Activated CD4-positive, alpha-beta T cell treated with anti-CD3 and anti-CD28 coated beads, Interleukin-2, amount 50 U/mL, for 4 hours (primary cell): ENCODE measurements around the gene SH3PXD2A.
"Not testable (repeated sequence)": the region's sequence is repeated elsewhere in the genome, so short reads cannot be mapped to it uniquely, and the experiment has no call there.

Experiments
- DNase-seq, 2 experiments: peaks; one replicate each; pipeline ENCODE4 v3.0.0-alpha.2; 2020

Gene SH3PXD2A

GRCh38 chr10:103765168-103765567, 90.2 kb downstream of the SH3PXD2A start:
- no peak for DNase-seq

DNA sequence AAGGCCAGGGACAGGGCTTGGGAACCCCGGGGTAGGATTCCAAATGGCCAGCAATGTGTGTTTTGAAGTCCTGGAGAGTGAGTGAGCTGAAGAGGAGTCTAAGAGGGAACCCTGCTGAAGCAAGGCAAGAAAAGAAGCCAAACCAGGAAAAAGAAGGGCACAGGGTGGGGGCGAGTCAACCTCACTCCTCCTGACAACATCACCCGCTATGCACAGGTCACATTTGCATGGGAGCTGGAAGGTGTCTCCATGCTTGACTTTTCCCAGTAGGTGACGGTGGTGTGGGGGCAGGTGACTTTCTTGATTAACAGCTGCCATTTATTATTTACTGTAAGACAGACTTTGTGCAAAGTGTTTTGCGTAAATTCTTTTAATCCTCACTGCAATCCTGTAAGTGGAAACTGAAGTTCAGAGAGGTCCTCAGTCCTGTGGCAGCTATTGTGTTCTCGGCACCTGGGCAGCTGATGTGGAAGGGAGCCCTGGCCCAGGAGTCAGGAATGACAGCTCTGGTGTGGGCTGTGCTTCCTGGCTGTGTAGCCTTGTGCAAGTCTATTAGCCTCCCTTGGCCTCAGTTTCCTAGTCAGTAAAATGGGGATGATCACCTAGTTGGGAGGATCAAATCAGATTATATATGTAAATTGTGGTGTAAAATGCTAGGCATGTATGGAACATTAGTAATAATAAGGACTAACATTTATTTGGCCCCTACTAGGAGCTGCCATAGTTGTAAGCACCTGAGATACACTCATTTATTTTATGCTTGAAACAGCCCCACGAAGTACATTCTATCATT, 90.9 kb downstream of the SH3PXD2A start:
- DNase-seq: no peak

- no peak for DNase-seq
Observed at GRCh38 chr10:103763374-103764202, 91.8 kb downstream of the SH3PXD2A start.

- no peak for DNase-seq
Observed at GRCh38 chr10:103762916-103763315, 92.5 kb downstream of the SH3PXD2A start.

- DNase-seq: no peak
Observed at GRCh38 chr10:103762162-103762561, 93.2 kb downstream of the SH3PXD2A start.

- no peak for DNase-seq
Observed at GRCh38 chr10:103761075-103761920, 94.1 kb downstream of the SH3PXD2A start.

DNA sequence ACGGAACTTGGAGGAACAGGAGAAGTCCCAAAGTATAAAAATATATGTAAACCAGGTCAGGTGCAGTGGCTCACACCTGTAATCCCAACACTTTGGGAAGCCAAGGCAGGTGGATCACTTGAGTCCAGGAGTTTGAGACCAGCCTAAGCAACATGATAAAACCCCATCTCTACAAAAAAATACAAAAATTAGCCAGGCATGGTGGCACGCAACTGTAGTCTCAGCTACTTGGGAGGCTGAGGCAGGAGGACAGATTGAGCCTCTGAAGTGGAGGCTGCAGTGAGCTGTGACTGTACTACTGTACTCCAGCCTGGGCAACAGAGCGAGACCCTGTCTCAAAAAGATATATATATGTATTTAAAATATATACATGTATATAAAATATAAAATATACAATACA, 95.1 kb downstream of the SH3PXD2A start:
- DNase-seq: not testable (repeated sequence)

GRCh38 chr10:103759100-103759781, 96.1 kb downstream of the SH3PXD2A start:
- DNase-seq: no peak

- no peak for DNase-seq
Observed at GRCh38 chr10:103758294-103758681, 97.1 kb downstream of the SH3PXD2A start.

DNA sequence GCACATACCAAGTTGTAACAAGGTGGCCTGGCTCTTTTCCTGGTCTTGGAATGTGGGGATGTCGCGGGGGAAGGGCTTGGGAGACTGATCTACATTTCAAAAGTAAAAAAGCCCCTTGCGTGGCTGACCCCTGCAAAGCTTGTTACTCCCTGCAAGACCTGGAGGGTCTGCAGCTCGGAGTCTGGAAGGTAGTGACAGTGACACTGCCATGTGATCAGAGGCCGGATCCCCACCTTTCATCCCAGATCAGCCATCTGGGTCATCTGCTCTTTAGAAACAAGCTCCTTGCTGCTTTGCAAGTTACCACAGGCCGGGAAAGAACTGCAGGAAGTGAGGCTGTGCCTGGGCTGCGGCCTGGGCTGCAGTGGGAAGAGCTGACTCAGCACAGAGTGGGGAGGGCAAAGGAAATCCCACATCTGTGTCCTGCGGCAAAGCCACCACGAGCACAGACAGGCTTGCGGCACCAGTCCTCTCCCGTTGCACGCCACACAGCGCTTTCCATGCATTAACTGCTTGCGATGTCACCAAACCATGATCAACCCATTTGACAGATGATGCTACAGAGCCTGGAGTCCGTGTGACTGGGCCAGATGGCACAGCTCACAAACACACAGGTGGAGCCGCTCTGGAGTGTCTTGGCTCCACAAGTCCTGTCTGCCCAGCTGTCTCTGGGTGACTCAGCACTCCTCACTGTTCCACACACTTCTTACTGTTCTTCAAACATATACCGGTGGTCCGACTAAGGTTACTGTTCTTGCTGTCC, 97.7 kb downstream of the SH3PXD2A start:
- peak; percentile 45 to 49 for DNase-seq

DNA sequence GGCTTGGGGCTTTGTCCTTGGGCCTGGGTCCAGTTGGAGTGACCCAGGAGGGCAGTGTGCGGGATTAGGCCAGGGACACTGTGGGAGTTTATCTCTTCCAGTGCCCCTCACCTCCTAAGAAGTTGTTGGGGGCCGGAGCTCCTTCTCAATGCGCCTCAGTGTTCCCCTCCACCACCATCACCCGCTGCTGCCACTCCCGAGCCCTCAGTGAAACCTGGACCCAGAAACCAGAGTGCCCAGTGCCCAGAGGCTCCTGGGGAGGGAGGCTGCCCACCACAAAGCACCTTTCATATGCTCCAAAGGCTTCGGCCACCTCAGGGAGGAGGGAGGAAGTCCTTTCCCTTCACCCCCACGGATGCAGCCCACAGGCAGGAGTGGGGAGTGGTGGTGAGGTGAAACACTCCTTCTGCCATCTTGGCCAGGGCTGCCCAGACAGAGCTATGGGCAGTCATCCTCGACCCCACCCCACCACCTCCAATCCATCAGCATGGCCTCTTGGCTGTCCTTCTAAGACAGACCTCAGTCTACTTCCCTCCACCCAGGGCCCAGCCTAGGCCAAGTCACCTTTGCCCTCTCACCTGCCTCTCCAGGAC, 99.0 kb downstream of the SH3PXD2A start:
- DNase-seq: no peak

DNA sequence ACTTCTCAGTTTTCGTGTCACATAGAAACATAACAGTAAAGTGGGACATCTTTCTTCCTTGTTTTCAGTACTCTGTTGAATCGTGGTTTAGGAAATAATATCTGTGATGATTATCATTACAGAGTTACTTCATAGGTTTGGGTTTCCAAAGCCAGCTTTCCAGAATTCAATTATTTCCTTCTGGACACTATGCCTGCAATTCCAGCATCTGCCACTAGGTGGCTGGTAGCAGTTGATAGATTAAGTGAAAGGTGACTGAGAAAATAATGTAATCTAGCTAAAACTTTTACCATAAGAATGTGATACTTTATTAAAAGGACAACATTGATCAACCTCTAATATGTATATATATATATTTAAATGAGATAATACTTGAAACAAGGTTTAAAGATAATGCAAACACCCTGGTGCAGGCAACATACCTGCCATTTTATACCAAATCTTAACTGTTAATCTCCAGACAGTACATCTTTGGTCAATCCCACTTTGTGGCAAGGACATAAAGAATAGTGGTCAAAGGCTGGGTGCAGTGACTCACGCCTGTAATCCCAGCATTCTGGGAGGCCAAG, 102.6 kb downstream of the SH3PXD2A start:
- no peak for DNase-seq

DNA sequence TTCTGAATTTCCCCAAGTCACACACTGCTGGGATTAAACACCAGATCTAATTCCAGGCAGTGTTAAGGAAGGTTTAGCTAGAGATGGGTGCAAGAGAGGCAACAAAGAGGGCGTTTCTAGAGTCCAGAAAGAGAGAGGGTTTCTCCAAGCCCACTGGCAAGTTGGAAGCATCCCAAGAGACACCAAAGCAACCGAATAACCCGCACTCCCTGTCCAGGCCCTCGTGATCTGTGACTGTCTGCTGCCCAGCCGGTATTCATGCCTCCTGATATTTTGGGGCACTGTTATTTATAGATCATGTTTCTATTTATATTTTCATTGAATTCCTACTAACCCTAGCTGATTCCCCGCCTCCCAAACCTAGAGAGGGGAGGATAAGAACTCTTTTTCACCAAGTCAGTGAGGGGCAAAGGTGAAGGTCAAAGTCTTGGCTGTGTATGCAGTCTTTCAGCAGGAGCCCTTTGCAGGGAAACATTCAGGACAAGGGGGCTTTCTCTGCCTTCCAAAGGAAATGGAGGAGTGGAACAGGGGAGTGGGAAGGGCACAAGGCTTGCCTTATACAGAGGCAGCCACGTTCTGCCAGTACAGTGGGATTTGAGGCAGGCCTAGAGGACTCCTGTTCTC, 103.6 kb downstream of the SH3PXD2A start:
- no peak for DNase-seq

DNA sequence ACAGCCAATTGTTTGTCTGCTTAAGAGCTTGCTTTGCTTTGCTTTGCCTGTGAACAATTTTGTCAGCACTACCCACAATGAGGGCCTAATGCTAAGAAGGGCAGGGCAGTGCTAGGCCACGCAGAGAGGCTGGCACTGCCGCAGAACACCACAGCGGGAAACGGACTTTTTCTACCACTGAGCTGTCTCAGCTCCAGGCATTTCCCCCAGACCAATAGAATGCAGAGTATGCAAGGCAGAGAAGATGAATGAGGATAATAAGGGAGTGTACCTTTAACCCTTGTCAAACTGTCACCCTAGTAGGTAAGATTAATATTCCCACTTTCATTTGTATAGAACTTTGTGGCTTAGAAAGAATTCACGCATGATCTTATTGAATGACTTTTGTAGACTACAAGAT, 104.5 kb downstream of the SH3PXD2A start:
- no peak for DNase-seq

DNA sequence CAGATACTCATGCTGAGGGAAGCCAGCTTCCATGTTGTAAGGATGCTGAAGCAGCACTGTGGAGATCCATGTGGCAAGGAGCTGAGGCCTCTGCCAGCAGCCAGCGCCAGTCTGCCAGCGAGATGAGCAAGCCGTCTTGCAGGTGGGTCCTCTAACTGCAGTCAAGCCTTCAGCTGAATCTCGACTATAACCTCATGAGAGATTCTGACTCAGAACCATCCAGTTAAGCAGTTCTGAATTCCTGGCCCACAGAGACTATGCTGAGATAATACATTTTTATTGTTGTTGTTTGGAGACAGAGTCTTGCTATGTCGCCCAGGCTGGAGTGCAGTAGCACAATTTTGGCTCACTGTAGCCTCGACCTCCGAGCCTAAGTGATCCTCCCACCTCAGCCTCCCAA, 105.6 kb downstream of the SH3PXD2A start:
- no peak for DNase-seq

DNA sequence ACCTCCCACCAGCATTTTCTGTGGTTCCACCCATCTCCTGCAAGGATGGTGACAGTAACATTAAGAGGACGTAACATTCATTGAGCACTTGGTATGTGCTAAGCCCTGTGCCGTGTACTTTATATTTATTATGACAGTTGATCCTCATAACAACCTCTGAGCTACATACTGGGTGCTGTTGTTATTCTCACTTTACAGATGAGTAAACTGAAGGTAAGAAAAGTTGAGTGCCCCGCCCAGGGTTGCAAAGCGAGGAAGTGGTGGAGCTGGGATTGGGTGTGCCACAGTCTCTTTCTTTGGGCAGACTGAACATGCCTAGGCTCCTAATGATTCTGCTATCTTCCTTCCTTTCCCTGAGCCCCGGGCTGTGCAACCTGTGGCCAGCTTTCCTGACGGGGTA, 107.4 kb downstream of the SH3PXD2A start:
- DNase-seq: no peak

DNA sequence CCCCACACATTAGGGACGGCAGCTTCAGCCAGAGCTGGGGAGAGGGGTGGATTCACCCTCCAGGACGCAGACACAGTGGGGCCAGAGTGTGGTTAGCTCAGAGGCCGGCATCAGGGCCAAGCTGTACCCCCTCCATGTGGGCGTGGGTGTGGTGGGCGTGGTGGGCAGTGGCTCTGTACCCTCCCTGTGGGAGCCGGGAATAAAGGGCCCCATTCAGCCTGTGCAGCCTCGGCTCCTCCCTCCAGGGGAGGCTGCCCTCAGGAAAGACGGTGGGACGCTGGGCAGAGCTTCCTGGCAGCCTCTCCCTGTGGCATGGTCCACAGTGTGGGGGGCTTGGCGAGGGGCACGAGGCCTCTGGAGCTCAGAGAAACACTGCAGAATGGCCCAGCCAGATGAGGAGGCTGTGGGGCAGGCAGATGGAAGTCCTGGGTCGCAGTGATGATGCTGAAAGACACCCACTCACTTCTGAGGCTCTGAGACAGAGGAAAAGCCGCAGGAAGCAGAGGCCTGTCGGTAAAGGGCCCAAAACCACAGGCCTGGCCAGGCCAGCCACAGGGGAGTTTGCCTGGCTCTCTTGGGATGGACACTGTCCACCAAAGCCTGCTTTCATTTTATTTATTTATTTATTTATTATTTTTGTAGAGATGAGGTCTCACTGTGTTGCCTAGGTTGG, 108.0 kb downstream of the SH3PXD2A start:
- no peak for DNase-seq

GRCh38 chr10:103746598-103746997, 108.8 kb downstream of the SH3PXD2A start:
- DNase-seq: no peak

DNA sequence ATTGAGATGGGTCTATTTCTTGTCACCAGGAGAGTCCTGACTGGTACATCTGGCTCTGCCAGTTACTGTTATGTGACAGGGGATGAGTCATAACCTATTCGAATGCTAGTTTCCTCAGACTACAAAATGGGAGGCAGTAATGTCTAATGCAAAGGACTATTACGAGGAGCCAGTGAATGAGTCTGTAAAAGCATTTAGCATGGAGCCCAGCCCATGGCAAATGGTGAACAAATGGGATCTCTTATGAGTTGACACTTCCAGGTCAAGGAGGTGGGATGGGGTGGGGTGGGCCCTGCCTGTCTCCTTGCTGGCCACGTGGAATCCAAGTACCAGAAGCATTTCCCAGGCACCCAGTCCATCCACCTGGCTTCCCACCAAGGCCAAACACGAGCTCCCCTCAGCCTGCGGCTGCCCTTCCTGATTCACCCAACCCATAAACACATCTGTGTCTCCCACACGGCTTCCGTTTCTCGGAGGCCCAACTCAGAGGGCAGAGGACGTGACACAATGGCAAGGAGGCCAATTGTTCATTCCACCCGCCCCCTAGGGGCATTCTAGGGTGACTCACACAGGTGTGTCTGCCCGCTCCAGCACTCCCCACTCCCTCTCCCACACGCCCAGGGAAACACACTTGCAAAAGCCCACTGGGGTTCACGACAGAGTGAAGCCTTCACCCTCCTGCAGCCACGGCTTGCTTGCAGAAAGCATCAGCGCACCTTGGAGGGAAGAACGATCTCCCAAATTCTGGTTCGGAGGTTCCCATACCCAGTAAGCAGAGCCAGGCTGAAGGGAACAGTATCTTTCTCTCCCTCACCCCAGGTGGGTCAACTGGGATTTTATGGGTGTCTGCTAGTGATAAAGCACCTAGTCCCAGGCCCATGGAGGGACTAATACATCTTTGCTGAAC, 109.8 kb downstream of the SH3PXD2A start:
- DNase-seq: peak; percentile 67 to 71
